Hepatocyte (in vitro differentiated cells): ENCODE data around the gene MCM5. TPM values are rescaled to one million over a fixed set of nuclear protein-coding genes. Genes with fewer than 3 reads are reported as not detected.

Source experiments
- DNase-seq: peaks from one replicate; pipeline ENCODE4 v3.0.0-alpha.2; 2016; ENCODE audit warnings: low spot score
- H2AFZ ChIP-seq: fragments of 200-600 bp; sonication (generic); 2 replicates; pipeline ENCODE4 v1.6.0; 2016; ENCODE audit warnings: antibody characterized with exemption, mild to moderate bottlenecking
- H3K27ac ChIP-seq: fragments of 200-600 bp; sonication (generic); 2 replicates; pipeline ENCODE4 v1.5.1; 2016; ENCODE audit warnings: mild to moderate bottlenecking
- H3K27me3 ChIP-seq: fragments of 200-600 bp; sonication (generic); 2 replicates; pipeline ENCODE4 v1.6.1; 2016
- H3K36me3 ChIP-seq: fragments of 200-600 bp; sonication (generic); replicated peaks from 2 replicates; pipeline ENCODE4 v1.5.1; 2016; ENCODE audit warnings: low read depth; ENCODE audit not compliant: insufficient read depth
- H3K4me1 ChIP-seq: fragments of 200-600 bp; sonication (generic); 2 replicates; pipeline ENCODE4 v1.5.1; 2016; ENCODE audit warnings: mild to moderate bottlenecking, moderate library complexity; ENCODE audit not compliant: insufficient read depth
- H3K4me2 ChIP-seq: fragments of 200-600 bp; sonication (generic); 2 replicates; pipeline ENCODE4 v1.6.0; 2016
- H3K4me3 ChIP-seq: fragments of 200-600 bp; sonication (generic); 2 replicates; pipeline ENCODE4 v1.5.1; 2016; ENCODE audit warnings: mild to moderate bottlenecking
- H3K79me2 ChIP-seq: fragments of 200-600 bp; sonication (generic); 2 replicates; pipeline ENCODE4 v1.6.0; 2017; ENCODE audit warnings: mild to moderate bottlenecking
- H3K9me2 ChIP-seq: fragments of 200-600 bp; sonication (generic); replicated peaks from 2 replicates; pipeline ENCODE4 v1.6.0; 2017; ENCODE audit warnings: mild to moderate bottlenecking; ENCODE audit not compliant: insufficient read depth
- H3K9me3 ChIP-seq: fragments of 200-600 bp; sonication (generic); 2 replicates; pipeline ENCODE4 v1.5.1; 2016; ENCODE audit warnings: low read depth, mild to moderate bottlenecking
- H4K20me1 ChIP-seq: fragments of 200-600 bp; sonication (generic); 2 replicates; pipeline ENCODE4 v1.6.0; 2016; ENCODE audit warnings: mild to moderate bottlenecking; ENCODE audit not compliant: insufficient read depth, poor library complexity, severe bottlenecking
- CTCF ChIP-seq: fragments of 200-600 bp; sonication (generic); IDR thresholded peaks from 2 replicates; pipeline ENCODE4 v1.5.1; 2016; ENCODE audit warnings: antibody characterized with exemption, mild to moderate bottlenecking; ENCODE audit not compliant: poor library complexity
- EZH2 ChIP-seq: fragments of 200-600 bp; sonication (generic); IDR thresholded peaks from 2 replicates; pipeline ENCODE4 v1.6.1; 2016; ENCODE audit warnings: antibody characterized with exemption, mild to moderate bottlenecking, borderline replicate concordance
- EZH2phosphoT487 ChIP-seq: fragments of 200-600 bp; sonication (generic); IDR thresholded peaks from one replicate; pipeline ENCODE4 v1.6.1; 2018; ENCODE audit warnings: antibody characterized with exemption, mild to moderate bottlenecking, low read depth, moderate library complexity; ENCODE audit not compliant: unreplicated experiment, severe bottlenecking
- WGBS: methylation state at CpG from one replicate; pipeline ENCODE4 v1.1.6; 2016; ENCODE audit warnings: low lambda C conversion rate; ENCODE audit errors: missing lambda C conversion rate; 5-methylcytosine and 5-hydroxymethylcytosine counted together
- polyA plus RNA-seq: library from polyadenylated mRNA; unstranded; fragments of >200 nt; fragmentation: Nextera tagmentation; extraction: Ambion mirVana; gene quantifications from 2 replicates; pipeline ENCODE4 v1.2.1, GENCODE V29; 2016
- total RNA-seq: library from RNA; depleted of rRNA; stranded (reverse); fragments of >200 nt; gene quantifications from 2 replicates; pipeline ENCODE4 v1.2.3, GENCODE V29; 2014

Gene MCM5
- total and polyA plus RNA-seq, 2 experiments from 2014 or later: 21.7 to 36.1 TPM

GRCh38 chr22:35373781-35374180 lies 26.2 kb upstream of the MCM5 start:
- WGBS: 66% methylated on average over 6 of the region's 6 CpGs
- Histone ChIP-seq H3K27ac (no peak overlapping the region), H4K20me1 (no peaks in the 10 kb centered on the region), H3K36me3 (no peaks in the 10 kb centered on the region), H3K27me3 (no peaks in the 10 kb centered on the region), H3K4me3 (no peak overlapping the region), H2AFZ (no peak overlapping the region), H3K9me3 (no peaks in the 10 kb centered on the region), H3K79me2 (no peaks in the 10 kb centered on the region), H3K4me2 (no peak overlapping the region), H3K9me2 (no peaks in the 10 kb centered on the region), H3K4me1 (peaks cover 31% of the 10 kb centered on the region)
- DNase-seq: no peak
- TF ChIP-seq EZH2: no peak
- no peak for TF ChIP-seq CTCF
- TF ChIP-seq EZH2phosphoT487: no peak

- no peak overlapping the region for H2AFZ ChIP-seq
- 86% methylated on average over 3 of the region's 3 CpGs for WGBS
Measured at GRCh38 chr22:35375031-35375430, 24.9 kb upstream of the MCM5 start.

GRCh38 chr22:35375526-35375925 lies 24.4 kb upstream of the MCM5 start:
- H3K27ac ChIP-seq: peak overlapping the region; percentile 2
- H3K4me3 ChIP-seq: no peak overlapping the region
- WGBS: 63% methylated on average over 8 of the region's 8 CpGs
- H3K36me3 ChIP-seq: no peaks in the 10 kb centered on the region
- no peak overlapping the region for H3K4me2 ChIP-seq
- no peak for TF ChIP-seq CTCF
- TF ChIP-seq EZH2: no peak
- TF ChIP-seq EZH2phosphoT487: no peak
- H3K9me2 ChIP-seq: no peaks in the 10 kb centered on the region
- no peak overlapping the region for H2AFZ ChIP-seq
- H3K4me1 ChIP-seq: peaks cover 42% of the 10 kb centered on the region
- H3K79me2 ChIP-seq: no peaks in the 10 kb centered on the region
- no peak for DNase-seq
- H4K20me1 ChIP-seq: no peaks in the 10 kb centered on the region
- H3K9me3 ChIP-seq: no peaks in the 10 kb centered on the region
- H3K27me3 ChIP-seq: no peaks in the 10 kb centered on the region

More at GRCh38 chr22:35375031-35375430, 24.9 kb upstream of the MCM5 start:
- Histone ChIP-seq H3K27ac (peak overlapping the region; percentile 2), H3K79me2 (no peaks in the 10 kb centered on the region), H3K4me3 (no peak overlapping the region), H3K4me2 (no peak overlapping the region), H3K27me3 (no peaks in the 10 kb centered on the region), H3K4me1 (peaks cover 37% of the 10 kb centered on the region), H3K9me2 (no peaks in the 10 kb centered on the region), H3K36me3 (no peaks in the 10 kb centered on the region), H3K9me3 (no peaks in the 10 kb centered on the region), H4K20me1 (no peaks in the 10 kb centered on the region)
- no peak for DNase-seq
- TF ChIP-seq EZH2phosphoT487: no peak
- TF ChIP-seq EZH2: no peak
- TF ChIP-seq CTCF: no peak
